HepG2 (cell line): Measurements from ENCODE around the gene MTA2.
"Not testable (repeated sequence)": the region's sequence is repeated elsewhere in the genome, so short reads cannot be mapped to it uniquely, and the experiment has no call there.

Source experiments
- CREB1 ChIP-seq, 2 experiments: fragments of 450-650 bp in 1 of 2; IDR thresholded peaks; 2 replicates each; pipeline ENCODE4 v1.6.1; 2016 to 2017; ENCODE audit warnings: control low read depth in 1 of 2, mild to moderate bottlenecking in 1 of 2, missing compliant biosample characterization in 1 of 2, missing genetic modification characterization in 1 of 2
- CREM ChIP-seq, 2 experiments: sonication (generic) in 1 of 2; formaldehyde crosslinking in 1 of 2; IDR thresholded peaks; 2 replicates each; pipeline versions ENCODE4 v1.4.0 to v1.6.1; 2016 to 2020; ENCODE audit warnings: antibody characterized with exemption in 1 of 2, mild to moderate bottlenecking in 1 of 2, missing genetic modification reagents in 1 of 2
- KLF9 ChIP-seq: IDR thresholded peaks from 2 replicates; pipeline ENCODE4 v1.6.1; 2016; ENCODE audit warnings: low read depth
- NCOA2 ChIP-seq: sonication (generic); formaldehyde crosslinking; IDR thresholded peaks from 2 replicates; pipeline ENCODE4 v1.8.0; 2022; ENCODE audit warnings: inconsistent platforms
- NCOR1 ChIP-seq: fragments of 200-600 bp; sonication (generic); IDR thresholded peaks from 2 replicates; pipeline ENCODE4 v1.7.0; 2017; ENCODE audit warnings: antibody characterized with exemption, low read length, borderline replicate concordance
- TARDBP ChIP-seq: sonication (generic); formaldehyde crosslinking; IDR thresholded peaks from 2 replicates; pipeline ENCODE4 v1.8.0; 2022; ENCODE audit warnings: mild to moderate bottlenecking, missing genetic modification reagents
- TOE1 ChIP-seq: sonication (generic); formaldehyde crosslinking; IDR thresholded peaks from 2 replicates; pipeline ENCODE4 v1.4.0; 2020; ENCODE audit warnings: mild to moderate bottlenecking, missing genetic modification reagents
- ZNF678 ChIP-seq: sonication (generic); formaldehyde crosslinking; IDR thresholded peaks from 2 replicates; pipeline ENCODE4 v1.4.0; 2020; ENCODE audit warnings: mild to moderate bottlenecking, missing genetic modification reagents
- TF ChIP-seq, protein P1 (sequence below): sonication (generic); formaldehyde crosslinking; IDR thresholded peaks from 2 replicates; pipeline ENCODE4 v1.5.0; 2020; ENCODE audit warnings: mild to moderate bottlenecking, missing genetic modification reagents, moderate library complexity
- TF ChIP-seq, protein P2 (sequence below): IDR thresholded peaks from 2 replicates; pipeline ENCODE4 v1.6.1; 2016; ENCODE audit warnings: control low read depth
- TF ChIP-seq, protein P3 (sequence below): sonication (generic); formaldehyde crosslinking; conservative IDR thresholded peaks from 2 replicates; pipeline ENCODE4 v1.4.0; 2020; ENCODE audit warnings: mild to moderate bottlenecking, missing genetic modification reagents, moderate library complexity
- TF ChIP-seq, protein P4 (sequence below): IDR thresholded peaks from 2 replicates; pipeline ENCODE4 v1.6.1; 2016; ENCODE audit warnings: missing compliant biosample characterization, missing genetic modification reagents, borderline replicate concordance
- TF ChIP-seq, protein P5 (sequence below): sonication (generic); formaldehyde crosslinking; IDR thresholded peaks from 2 replicates; pipeline ENCODE4 v1.9.0; 2021; ENCODE audit warnings: missing genetic modification reagents, borderline replicate concordance
- TF ChIP-seq, protein P6 (sequence below): IDR thresholded peaks from 2 replicates; pipeline ENCODE4 v1.6.1; 2016; ENCODE audit warnings: low read depth, borderline replicate concordance

DNA sequence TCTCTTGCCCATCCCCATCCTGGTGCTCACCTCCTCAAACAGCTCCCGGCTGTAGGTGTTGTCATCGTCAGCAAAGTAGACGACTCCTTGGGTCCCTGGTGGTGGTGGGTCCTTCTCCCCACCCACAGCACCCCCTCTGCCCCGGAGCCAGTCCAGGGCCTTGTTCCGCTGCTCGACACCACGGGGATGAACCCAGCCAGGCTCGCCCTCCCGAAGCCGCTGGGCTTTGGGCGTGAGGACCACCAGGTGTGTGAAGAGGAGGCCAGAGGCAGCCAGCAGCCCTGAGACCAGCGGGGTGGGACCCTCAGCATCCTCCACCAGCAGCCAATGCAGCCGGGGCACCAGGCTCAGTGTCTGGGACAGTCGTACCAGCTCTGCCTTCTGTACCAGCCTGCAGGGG is 15.3 kb upstream of the MTA2 start:
- TF ChIP-seq, protein P1, sequence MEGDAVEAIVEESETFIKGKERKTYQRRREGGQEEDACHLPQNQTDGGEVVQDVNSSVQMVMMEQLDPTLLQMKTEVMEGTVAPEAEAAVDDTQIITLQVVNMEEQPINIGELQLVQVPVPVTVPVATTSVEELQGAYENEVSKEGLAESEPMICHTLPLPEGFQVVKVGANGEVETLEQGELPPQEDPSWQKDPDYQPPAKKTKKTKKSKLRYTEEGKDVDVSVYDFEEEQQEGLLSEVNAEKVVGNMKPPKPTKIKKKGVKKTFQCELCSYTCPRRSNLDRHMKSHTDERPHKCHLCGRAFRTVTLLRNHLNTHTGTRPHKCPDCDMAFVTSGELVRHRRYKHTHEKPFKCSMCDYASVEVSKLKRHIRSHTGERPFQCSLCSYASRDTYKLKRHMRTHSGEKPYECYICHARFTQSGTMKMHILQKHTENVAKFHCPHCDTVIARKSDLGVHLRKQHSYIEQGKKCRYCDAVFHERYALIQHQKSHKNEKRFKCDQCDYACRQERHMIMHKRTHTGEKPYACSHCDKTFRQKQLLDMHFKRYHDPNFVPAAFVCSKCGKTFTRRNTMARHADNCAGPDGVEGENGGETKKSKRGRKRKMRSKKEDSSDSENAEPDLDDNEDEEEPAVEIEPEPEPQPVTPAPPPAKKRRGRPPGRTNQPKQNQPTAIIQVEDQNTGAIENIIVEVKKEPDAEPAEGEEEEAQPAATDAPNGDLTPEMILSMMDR (CRISPR knock-in tag), result not testable (repeated sequence)
- not testable (repeated sequence) for TF ChIP-seq KLF9; NCOA2 (CRISPR knock-in tag); TOE1 (CRISPR knock-in tag); NCOR1; ZNF678 (CRISPR knock-in tag); CREB1 (IDR thresholded peaks at IDR 0.05); CREB1 (CRISPR knock-in tag; IDR thresholded peaks at IDR 0.05); TARDBP (CRISPR knock-in tag); CREM (IDR thresholded peaks at IDR 0.05); CREM (CRISPR knock-in tag; IDR thresholded peaks at IDR 0.05)
- TF ChIP-seq, protein P2, sequence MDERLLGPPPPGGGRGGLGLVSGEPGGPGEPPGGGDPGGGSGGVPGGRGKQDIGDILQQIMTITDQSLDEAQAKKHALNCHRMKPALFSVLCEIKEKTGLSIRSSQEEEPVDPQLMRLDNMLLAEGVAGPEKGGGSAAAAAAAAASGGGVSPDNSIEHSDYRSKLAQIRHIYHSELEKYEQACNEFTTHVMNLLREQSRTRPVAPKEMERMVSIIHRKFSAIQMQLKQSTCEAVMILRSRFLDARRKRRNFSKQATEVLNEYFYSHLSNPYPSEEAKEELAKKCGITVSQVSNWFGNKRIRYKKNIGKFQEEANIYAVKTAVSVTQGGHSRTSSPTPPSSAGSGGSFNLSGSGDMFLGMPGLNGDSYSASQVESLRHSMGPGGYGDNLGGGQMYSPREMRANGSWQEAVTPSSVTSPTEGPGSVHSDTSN (CRISPR knock-in tag), result not testable (repeated sequence)
- TF ChIP-seq, protein P3, sequence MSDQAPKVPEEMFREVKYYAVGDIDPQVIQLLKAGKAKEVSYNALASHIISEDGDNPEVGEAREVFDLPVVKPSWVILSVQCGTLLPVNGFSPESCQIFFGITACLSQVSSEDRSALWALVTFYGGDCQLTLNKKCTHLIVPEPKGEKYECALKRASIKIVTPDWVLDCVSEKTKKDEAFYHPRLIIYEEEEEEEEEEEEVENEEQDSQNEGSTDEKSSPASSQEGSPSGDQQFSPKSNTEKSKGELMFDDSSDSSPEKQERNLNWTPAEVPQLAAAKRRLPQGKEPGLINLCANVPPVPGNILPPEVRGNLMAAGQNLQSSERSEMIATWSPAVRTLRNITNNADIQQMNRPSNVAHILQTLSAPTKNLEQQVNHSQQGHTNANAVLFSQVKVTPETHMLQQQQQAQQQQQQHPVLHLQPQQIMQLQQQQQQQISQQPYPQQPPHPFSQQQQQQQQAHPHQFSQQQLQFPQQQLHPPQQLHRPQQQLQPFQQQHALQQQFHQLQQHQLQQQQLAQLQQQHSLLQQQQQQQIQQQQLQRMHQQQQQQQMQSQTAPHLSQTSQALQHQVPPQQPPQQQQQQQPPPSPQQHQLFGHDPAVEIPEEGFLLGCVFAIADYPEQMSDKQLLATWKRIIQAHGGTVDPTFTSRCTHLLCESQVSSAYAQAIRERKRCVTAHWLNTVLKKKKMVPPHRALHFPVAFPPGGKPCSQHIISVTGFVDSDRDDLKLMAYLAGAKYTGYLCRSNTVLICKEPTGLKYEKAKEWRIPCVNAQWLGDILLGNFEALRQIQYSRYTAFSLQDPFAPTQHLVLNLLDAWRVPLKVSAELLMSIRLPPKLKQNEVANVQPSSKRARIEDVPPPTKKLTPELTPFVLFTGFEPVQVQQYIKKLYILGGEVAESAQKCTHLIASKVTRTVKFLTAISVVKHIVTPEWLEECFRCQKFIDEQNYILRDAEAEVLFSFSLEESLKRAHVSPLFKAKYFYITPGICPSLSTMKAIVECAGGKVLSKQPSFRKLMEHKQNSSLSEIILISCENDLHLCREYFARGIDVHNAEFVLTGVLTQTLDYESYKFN (CRISPR knock-in tag), result not testable (repeated sequence)
- TF ChIP-seq, protein P4, sequence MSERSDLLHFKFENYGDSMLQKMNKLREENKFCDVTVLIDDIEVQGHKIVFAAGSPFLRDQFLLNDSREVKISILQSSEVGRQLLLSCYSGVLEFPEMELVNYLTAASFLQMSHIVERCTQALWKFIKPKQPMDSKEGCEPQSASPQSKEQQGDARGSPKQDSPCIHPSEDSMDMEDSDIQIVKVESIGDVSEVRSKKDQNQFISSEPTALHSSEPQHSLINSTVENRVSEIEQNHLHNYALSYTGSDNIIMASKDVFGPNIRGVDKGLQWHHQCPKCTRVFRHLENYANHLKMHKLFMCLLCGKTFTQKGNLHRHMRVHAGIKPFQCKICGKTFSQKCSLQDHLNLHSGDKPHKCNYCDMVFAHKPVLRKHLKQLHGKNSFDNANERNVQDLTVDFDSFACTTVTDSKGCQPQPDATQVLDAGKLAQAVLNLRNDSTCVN, result not testable (repeated sequence)
- TF ChIP-seq, protein P5, sequence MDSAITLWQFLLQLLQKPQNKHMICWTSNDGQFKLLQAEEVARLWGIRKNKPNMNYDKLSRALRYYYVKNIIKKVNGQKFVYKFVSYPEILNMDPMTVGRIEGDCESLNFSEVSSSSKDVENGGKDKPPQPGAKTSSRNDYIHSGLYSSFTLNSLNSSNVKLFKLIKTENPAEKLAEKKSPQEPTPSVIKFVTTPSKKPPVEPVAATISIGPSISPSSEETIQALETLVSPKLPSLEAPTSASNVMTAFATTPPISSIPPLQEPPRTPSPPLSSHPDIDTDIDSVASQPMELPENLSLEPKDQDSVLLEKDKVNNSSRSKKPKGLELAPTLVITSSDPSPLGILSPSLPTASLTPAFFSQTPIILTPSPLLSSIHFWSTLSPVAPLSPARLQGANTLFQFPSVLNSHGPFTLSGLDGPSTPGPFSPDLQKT (CRISPR knock-in tag), result not testable (repeated sequence)
- TF ChIP-seq, protein P6, sequence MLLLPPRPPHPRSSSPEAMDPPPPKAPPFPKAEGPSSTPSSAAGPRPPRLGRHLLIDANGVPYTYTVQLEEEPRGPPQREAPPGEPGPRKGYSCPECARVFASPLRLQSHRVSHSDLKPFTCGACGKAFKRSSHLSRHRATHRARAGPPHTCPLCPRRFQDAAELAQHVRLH (CRISPR knock-in tag), result not testable (repeated sequence)
